HG03045 (cell line): ENCODE data around the gene ATG4D.
"Not testable (repeated sequence)": the region's sequence is repeated elsewhere in the genome, so short reads cannot be mapped to it uniquely, and the experiment has no call there.

Source experiments
- ATAC-seq: cut with Tn5 transposase; IDR thresholded peaks from one replicate; pipeline ENCODE4 v1.9.1; 2021; ENCODE audit warnings: mild to moderate bottlenecking, moderate library complexity; ENCODE audit not compliant: unreplicated experiment

Gene ATG4D

GRCh38 chr19:10518444-10519361 lies 25.0 kb upstream of the ATG4D start:
- no peak for ATAC-seq

- ATAC-seq, result no peak
Measured at GRCh38 chr19:10519421-10519820, 24.3 kb upstream of the ATG4D start.

DNA sequence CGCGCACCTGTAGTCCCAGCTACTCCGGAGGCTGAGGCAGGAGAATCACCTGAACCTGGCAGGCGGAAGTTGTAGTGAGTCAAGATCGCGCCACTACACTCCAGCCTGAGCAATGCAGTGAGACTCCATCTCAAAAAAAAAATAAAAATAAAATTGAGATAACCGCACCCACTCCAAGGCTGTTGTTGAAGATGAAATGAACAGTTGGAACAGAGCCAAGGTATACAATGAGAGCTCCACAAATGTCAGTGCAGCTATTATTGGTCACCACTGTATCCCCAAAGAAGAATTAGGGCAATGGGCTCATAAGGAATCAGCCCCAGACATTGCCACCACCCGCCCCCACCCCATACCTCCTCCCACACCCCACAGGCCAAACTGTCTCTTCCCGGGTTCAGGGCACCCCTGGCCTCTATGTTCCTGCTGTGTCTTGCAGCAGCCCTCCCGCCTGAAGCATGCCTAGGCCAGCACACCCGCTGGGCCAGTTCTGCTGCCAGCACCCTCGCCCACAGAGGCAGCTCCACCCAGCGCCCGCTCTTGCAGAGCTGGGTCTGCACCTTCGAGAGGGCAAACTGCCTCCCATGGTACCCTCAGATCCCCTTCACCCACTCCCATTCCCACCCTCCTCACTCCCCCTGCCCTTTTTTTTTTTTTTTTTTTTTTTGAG lies 22.9 kb upstream of the ATG4D start:
- no peak for ATAC-seq

GRCh38 chr19:10521461-10522171 lies 22.1 kb upstream of the ATG4D start:
- ATAC-seq, result no peak

DNA sequence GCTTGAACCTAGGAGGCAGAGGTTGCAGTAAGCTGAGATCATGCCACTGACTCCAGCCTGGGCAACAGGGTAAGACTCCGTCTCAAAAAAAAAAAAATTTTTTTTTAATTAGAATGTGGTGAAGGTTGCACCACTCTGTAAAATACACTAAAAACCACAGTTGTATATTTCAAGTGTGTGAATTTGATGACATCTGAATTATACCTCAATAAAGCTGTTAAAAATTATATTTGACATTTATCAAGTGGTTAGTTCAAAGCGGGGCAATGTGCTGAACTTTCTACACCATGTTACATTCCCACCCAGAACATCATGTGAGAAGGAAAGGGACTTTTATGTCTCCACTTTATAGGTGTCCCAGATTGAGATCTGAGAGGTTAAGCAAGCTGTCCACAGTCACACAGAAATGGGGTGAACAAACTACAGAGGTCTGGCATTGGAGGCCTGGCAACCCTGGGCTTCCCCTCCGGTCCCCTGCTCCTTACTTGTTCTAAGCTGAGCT lies 20.5 kb upstream of the ATG4D start:
- no peak for ATAC-seq

GRCh38 chr19:10525636-10526035 lies 18.1 kb upstream of the ATG4D start:
- no peak for ATAC-seq

GRCh38 chr19:10526887-10527286 lies 16.8 kb upstream of the ATG4D start:
- not testable (repeated sequence) for ATAC-seq

- ATAC-seq, result no peak
Measured at GRCh38 chr19:10532457-10532856, 11.2 kb upstream of the ATG4D start.

DNA sequence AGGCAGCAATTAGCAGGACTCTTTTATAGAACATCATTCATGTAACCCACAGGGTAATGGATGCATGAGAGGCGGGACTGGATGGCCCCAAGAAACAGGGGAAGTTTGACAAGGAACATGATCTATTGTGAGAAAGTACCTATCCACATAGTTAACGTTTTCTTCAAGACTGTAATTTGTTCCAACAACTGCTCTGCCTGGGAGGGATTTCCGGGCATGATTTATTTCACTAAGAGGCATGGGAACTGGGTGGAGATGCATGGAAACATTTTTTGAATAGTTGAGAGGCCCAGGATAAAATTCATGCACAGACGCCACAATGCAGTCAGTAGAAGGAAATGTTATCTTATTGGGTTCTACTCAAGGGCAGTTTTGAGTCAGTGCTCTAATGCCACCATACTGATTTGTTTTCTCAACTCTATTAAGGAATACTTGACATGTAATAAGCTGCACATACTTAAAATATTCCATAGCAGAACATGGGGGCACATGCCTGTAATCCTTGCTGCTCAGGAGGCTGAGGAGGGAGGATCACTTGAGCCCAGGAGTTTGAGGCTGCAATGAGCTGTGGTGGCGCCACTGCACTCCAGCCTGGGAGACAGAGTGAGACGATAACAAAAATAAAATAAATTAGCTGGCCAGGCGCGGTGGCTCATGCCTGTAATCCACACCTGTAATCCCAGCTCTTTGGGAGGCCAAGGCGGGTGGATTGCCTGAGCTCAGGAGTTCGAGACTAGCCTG lies 9.9 kb upstream of the ATG4D start:
- no peak for ATAC-seq

GRCh38 chr19:10535613-10536012 lies 8.1 kb upstream of the ATG4D start:
- ATAC-seq, result no peak

GRCh38 chr19:10537668-10538067 lies 6.0 kb upstream of the ATG4D start:
- ATAC-seq, result no peak

GRCh38 chr19:10538204-10538983 lies 5.3 kb upstream of the ATG4D start:
- ATAC-seq, result no peak

DNA sequence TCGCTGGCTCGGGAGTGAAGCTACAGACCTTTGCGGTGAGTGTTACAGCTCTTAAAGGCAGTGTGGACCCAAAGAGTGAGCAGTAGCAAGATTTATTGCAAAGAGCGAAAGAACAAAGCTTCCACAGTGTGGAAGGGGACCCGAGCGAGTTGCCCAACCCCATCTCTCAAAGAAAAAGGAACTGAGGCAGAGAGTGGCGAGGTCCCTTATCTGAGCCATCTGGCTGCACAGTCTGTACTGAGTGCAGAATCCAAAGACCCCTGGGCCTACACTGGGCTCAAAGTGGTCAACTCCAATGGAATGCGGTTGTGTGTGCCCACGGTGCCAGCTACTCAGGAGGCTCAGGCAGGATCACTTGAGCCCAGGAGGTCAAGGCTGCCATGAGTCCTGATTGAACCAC lies 4.7 kb upstream of the ATG4D start:
- ATAC-seq, result not testable (repeated sequence)

DNA sequence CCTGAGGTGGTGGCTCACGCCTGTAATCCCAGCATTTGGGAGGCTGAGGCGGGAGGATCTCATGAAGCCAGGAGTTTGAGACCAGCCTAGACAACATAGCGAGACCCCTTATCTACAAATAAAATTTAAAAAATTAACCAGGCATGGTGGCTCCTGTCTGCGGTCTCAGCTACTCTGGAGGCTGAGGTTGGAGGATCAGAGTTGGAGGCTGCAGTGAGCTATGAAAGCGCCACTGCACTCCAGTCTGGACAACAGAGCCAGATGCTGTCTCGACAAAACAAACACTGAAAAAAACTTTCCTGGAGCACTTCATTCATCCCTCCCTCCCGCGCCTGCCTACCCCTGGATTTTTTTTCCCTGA lies 665 bp upstream of the ATG4D start:
- ATAC-seq, result no peak

DNA sequence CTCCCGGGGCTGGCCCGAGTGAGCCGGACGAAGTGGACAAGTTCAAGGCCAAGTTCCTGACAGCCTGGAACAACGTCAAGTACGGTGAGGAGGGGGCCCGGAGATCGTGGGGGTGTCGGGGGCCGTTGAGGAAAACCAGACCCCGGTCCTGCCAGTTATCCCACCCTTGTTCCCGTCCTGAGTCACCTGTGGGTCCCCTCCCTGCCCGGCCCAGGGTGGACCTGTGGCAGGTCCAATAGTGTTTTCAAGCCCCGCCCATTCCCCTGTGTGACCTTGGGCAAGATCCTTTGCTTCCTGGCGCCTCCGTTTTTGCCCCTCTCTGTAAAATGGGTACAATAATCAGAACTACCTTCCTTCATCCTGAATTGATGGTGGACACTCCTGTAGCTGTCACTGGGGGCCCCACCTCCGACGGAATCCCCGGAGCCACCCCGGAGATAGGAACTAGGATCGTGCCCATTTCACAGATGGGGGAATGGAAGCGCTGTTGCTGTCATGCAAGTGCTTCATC lies 593 bp downstream of the ATG4D start:
- no peak for ATAC-seq

- ATAC-seq, result no peak
Measured at GRCh38 chr19:10544753-10545251, 1.1 kb downstream of the ATG4D start.

- ATAC-seq, result no peak
Measured at GRCh38 chr19:10546817-10547216, 3.1 kb downstream of the ATG4D start.

GRCh38 chr19:10548746-10549276 lies 5.1 kb downstream of the ATG4D start:
- ATAC-seq, result no peak

DNA sequence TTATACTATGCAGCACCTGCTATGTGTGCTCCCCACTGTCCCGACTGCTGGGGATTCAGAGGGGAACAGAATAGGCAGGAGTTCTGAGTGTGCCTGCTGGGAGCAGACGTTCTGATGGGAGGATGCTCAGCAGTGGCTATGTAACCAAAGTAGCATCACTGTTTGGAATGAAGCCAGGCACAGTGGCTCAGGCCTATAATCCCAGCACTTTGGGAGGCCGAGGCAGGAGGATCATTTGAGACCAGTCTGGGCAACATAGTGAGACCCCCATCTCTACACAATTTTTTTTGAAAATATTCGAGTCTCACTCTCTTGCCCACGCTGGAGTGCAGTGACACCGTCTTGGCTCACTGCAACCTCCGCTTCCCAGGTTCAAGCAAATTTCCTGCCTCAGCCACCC lies 6.0 kb downstream of the ATG4D start:
- no peak for ATAC-seq
